Hepatic stellate cell (primary cell): ENCODE measurements around the gene PCNT.
"Not testable (repeated sequence)": the region's sequence is repeated elsewhere in the genome, so short reads cannot be mapped to it uniquely, and the experiment has no call there.

Experiments
- DNase-seq: peaks from one replicate; pipeline ENCODE4 v3.0.0; 2011; ENCODE audit warnings: low spot score

PCNT gene

DNA sequence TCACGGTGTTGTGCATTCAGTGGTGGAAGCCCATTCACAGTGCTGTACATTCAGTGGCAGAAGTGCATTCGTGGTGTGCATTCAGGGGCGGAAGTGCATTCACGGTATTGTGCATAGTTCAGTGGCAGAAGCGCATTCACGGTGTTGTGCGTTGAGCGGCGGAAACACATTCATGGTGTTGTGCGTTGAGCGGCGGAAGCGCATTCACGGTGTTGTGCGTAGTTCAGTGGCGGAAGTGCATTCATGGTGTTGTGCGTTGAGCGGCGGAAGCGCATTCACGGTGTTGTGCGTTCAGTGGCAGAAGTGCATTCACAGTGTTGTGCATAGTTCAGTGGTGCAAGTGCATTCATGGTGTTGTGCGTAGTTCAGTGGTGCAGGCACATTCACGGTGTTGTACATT, 60.6 kb downstream of the PCNT start:
- DNase-seq = no peak

DNA sequence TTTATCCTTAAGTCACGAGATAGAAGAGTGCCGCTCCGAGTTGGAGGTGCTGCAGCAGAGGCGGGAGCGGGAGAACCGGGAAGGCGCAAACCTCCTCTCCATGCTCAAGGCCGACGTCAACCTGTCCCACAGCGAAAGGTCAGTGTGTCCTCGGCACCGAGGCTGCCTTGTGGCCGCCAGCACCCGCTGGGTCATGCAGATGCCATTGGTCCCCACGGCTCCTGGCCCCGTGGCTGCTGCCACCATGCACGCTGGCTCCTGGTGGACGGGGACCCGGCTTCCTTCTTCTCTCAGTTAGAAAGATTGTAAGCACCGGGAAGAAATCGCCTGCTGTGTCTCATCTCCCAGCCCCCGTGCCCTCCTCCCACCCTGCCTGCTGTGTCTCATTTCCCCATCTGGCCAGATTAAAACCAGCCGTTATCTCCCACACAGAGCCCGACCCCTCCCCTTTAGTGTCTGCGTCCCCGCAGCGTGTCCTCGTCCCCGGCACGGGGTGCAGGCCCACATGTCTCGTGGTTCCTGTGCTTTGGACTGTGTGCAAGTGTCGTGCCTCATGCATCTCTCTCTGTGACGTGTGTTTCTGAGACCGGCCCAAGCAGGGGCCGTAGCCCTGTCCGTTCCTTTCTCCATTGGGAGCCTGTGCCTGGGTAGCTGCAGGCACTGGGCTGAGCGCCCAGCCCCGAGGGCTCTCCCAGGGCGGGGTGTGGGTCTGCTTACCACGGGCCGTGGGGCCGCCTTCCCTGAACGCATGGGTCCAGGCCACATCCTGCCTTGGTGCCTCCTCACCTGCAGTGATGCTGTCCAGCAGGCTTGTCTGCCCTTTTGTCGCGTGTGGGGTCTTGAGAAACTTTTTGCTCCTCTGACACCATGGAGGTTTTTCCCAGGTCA, 62.1 kb downstream of the PCNT start:
- DNase-seq = no peak

DNA sequence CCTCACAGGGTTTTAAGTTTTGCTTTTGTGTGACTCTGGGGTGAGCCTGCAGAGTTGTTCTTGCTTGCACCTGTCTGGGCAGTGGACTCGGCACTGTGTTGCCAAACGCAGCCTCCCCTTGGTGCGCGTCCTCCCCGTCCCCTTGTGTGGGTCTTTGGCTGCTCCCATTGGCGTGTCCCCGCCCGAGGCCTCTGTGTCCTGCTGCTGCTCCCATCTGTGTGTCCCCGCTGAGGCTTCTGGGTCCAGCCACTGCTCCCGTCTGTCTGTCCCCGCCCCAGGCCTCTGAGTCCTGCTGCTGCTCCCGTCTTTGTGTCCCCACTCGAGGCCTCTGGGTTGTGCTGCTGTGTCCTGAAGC, 62.8 kb downstream of the PCNT start:
- no peak for DNase-seq

DNA sequence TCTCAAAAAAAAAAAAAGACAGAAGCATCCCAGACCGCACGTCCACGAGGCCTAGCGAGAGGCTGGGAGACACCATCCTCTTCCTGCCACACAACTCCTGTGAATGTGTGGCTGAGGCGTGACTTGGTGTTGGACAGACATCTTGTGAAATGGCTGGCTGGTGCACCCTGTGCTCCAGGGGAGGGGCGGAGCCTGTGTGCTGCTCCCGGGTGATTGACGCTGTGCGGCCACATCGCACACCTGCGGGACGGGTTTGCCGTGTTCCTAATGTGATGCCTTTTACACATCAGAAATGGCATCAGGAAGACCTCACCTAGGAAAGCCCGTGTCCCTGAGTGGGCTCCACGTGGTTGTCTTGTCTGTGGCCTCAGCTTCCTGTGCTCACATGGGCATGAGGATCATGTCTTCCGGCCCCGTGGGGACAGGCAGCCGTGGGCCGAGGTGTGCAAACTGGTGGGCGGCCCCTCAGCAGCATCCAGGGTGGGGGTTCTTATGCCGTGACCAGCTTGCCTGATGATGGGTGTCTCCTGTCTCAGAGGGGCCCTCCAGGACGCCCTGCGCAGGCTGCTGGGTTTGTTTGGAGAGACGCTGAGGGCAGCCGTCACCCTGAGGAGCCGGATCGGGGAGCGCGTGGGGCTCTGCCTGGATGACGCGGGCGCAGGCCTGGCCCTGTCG, 64.4 kb downstream of the PCNT start:
- DNase-seq = no peak

DNA sequence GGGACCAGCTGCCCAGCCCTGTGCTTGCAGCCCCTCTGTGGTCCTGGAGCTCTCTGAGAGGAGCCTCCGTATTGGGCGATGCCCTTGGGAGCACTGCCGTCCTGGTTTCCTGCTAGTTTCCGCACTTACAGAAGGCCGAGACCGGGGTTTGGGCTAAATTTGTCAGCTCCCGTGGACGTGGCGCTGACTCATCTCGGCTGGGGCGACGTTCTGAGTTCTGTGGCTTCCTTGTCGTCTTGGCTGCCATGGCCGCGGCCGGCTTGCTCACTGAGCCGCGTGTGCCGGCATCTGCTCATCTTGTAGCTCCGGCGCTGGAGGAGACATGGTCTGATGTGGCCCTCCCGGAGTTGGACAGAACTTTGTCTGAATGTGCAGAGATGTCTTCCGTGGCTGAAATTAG, 64.9 kb downstream of the PCNT start:
- no peak for DNase-seq

DNA sequence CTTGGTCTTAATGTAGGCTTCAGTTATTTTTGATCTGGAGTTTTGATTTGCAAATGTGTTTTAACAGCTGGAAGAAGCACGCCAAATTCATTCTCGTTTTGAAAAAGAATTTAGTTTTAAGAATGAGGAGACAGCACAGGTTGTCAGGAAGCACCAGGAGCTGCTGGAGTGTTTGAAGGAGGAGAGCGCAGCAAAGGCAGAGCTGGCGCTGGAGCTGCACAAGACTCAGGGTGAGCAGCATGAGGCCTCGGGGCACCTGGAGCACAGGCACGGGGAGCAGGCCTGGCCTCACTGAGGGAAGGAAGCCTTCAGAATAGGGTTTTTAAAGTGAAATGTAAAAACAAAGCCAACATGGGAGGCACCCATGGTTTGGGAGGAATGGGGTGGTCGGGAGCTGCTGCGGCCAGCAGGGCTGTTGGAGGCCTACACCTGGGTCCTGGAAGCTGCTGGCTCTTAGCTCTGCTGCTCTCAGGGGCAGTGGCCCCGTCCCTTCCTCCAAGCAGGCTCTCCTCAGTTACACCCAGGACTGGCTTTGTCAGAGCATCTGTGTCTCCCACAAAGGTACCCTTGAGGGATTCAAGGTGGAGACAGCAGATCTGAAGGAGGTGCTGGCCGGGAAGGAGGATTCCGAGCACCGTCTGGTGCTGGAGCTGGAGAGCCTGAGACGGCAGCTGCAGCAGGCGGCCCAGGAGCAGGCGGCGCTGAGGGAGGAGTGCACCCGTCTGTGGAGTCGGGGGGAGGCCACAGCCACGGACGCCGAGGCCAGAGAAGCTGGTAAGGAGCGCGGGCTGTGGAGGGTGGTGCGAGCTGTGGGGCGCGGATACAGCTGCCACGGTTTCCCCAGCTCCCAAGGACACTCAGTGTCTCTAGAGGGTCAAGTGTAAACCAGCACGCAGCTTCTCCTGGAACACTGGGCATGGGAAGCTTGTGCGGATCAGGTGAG, 66.9 kb downstream of the PCNT start:
- no peak for DNase-seq

DNA sequence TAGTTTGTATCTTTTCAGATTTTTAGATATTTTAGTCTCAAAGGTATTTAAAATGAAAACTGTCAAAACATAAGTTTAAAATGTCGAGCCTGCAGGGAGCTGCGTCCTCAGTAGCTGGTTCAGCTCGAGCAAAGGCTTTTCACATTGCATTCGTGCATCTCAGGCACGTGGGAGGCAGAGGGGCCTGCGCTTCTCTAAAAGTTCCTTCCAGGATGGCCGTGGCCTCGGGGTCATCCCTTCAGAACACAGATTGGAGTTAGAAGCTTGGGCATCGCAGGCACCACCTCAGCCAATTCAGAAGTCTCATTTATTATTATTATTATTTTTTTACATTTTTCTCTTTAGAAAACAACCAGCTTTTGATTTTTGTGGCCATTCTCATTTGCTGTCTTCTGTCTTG, 67.8 kb downstream of the PCNT start:
- no peak for DNase-seq

DNA sequence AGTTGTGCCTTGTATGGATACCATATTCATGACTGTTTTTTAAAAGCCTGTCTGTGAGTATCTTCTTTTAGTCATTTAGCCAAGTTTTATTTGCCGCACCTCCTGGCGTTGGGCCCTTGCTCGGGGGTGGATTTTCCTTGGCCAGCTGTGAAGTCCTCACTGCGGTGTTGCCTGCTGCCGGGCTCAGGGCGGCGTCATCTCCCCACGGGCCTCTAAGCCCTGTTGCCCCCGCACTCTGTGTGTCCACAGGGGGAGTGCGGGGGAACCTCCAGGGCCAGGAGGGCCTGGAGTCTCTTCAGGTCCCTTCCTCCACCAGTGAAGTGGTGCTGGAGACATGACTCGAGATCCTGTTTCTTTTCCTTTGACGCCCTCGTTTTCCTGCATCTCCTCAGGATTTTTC, 69.0 kb downstream of the PCNT start:
- no peak for DNase-seq

DNA sequence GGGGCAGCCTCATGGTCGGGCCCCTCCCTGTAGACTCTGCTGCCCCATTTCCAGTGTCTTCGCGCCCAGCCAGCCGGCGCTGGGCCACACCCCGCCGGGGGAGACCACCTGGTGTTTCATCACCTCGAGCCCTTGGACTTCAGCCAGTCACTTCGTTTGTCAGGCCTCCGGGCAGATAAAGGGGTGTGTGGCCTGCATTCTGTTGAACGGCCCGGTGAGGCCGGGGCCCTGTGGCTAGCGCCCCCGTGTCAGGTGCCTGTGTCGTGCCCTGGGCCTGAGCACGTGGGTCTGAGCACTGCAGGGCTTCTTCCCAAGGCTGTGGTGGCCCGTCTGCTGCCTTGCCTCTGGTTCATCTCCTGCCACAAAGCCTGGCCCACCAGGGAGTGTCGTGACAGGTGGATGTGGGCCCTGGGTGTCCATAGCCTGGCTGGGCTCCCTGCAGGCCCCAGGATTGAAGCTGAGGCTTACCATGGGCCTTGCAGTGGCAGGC, 69.5 kb downstream of the PCNT start:
- no peak for DNase-seq

DNA sequence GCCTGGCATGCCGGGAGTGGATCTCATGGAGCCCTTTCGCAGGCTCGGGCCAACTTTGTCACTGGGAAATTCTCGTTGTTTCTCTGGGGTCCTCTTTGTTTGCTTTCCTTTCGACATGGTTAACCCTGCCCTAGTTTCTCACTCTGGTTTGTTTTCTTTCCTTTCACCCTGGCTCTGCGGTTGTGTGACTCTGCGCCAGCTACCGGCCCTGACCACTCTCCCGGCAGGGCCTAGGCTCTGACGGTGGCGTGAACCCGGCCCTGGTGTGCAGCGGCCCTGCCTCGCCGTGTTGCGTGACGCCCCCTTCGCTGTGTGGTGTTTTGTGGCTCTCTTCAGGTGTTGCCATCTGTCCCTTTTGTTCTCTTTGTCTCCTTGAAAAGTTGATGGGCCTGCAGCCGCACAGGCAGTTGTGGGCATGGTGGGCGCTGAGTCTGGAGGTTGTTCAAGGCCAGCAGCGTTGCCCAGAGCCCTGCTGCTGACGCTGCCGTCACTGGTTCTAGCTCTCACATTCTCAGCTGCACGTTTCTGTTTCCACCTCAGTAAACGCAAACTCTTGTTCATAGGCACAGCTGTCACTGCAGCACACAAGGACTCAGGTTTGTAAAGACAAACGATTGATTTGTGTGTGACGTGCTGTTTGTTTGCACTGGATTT, 70.1 kb downstream of the PCNT start:
- DNase-seq = no peak

DNA sequence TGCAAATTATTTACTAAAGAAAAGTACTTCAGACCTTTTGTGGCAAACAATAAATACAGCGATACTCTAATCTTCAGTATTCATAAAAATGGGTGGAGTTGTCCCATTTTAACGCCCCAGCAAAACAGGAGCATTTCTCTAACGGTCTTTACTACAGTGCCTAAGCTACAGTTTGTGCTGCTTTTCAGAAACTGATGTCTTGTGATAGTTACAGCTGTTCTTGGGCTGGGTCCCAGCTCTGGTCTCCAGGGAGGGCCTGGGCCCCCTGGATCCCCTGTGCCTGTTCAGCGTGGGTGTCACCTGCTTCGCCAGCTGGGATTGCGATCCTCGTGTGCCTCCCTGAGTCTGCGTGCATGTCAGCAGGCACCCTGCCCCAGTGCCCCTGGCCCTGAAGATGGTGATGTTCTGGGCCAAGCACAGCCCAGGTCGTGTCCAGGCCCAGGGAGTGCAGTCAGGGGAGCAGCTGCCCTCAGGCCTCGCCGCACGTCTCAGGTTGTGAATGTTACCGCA, 70.7 kb downstream of the PCNT start:
- DNase-seq = no peak

DNA sequence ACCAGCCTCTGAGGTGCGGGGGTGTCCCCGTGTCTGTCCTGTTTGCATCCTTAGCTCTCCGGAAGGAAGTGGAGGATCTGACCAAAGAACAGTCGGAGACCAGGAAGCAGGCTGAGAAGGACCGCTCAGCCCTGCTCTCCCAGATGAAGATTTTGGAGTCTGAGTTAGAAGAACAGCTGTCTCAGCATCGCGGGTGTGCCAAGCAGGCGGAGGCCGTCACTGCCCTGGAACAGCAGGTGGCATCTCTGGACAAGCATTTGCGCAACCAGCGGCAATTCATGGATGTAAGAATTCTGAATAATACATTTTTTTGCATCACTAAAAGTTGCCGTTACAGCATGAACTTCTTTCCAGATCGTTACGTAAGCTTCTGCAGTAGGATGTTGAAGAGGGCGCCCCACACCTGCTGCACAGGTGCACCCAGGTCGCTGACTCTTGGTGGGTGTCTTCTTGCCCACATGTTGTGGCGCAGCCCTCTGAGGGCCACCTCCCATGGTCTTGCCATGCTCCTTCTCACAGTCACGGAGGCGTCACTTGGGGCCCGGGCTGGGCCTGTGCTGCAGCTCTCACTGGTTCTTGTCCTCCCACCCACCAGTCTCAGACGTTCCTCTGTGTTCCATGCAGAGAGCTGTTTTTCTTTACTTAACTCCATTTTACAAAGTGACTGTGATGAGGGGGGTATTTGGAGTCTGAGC, 73.4 kb downstream of the PCNT start:
- DNase-seq = no peak

DNA sequence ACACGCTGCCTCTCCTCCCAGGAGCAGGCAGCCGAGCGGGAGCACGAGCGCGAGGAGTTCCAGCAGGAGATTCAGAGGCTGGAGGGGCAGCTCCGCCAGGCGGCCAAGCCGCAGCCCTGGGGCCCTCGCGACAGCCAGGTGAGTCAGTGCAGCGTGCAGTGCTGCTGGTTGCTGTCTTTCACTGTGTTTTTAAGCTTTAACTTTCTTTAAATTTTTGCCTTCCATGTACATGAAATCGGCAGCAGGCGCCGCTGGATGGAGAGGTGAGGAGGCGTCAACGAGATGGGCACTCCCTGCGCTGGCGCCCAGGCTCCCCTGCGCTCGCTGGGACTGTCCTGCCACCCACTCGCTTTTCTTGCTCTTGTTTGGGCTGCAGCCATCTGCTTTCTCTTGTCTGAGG, 74.0 kb downstream of the PCNT start:
- no peak for DNase-seq

DNA sequence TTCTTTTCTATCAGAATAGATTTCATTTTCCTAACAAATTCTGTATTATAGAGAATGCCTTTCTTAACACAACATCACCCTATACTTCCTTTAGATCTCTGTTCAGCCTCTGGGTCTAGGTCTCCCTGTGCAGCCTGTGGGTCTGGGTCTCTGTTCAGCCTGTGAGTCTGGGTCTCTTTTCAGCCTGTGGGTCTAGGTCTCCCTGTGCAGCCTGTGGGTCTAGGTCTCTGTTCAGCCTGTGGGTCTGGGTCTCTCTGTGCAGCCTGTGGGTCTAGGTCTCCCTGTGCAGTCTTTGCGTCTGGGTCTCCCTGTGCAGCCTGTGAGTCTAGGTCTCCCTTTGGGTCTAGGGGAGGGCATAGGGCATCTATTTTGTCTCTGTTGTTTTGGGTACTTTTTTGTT, 75.2 kb downstream of the PCNT start:
- DNase-seq = no peak

DNA sequence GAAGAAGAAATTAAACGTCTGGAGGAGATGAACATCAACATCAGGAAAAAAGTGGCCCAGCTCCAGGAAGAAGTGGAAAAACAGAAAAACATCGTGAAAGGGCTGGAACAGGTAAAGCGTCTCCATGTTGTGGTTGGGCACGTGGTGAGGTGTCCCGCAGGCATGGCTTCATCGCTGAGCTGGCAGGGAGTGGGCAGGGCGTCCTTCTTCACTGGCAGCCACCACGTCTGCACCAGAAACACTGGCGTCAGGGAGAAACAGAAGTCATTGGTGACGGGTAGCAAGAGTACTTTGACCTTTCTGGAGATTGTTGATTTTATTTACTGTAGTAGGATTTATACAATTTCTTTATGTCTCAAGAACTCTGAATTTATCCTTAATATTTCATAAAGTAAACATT, 75.7 kb downstream of the PCNT start:
- DNase-seq = no peak

DNA sequence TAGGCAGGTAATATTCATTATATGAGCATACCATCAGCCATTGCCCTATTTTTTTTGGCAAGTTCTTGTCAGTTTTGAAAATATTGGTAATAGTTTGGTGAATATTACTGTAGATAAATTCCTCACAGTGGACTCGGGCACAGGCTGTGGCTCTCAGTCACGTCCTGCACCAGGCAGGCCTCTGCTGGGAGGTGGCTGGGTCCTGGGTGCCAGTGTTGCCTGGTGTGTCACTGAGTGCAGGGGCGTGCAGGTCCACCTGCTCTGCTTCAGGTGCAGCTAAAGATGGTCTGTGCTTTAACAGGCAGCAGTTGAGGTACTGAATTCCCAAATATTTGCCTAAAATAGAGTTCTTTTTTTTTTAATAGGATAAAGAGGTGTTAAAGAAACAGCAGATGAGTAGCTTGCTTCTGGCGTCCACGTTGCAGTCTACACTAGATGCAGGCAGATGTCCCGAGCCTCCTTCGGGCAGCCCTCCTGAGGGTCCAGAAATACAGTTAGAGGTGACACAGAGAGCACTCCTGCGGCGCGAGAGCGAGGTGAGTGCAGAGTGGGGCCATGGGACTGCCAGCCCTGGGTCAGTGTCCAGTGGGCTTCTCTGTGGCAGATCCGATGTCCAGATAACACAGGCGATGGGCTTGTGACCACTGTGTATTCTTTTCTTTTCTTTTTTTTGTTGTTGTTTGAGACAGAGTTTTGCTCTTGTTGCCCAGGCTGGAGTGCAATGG, 77.4 kb downstream of the PCNT start:
- DNase-seq = no peak

DNA sequence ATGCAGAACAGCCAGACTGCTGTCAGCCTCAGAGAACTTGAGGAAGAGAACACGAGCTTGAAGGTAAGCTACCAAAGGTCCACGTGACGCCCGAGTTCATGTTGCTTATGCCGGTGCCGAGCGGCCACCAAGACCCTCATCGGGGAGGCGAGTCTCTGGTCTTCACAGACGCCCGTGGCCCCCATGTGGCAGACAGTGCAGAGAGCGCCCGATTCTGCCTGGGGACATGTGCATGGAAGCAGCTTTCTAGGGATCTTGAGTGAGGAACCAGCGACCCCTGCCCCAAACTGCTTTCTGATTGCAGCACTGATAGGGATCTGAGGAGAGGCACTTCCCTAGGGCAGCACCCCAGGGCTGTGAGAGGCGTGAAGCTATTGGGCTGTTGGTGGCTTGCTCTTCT, 78.5 kb downstream of the PCNT start:
- no peak for DNase-seq

DNA sequence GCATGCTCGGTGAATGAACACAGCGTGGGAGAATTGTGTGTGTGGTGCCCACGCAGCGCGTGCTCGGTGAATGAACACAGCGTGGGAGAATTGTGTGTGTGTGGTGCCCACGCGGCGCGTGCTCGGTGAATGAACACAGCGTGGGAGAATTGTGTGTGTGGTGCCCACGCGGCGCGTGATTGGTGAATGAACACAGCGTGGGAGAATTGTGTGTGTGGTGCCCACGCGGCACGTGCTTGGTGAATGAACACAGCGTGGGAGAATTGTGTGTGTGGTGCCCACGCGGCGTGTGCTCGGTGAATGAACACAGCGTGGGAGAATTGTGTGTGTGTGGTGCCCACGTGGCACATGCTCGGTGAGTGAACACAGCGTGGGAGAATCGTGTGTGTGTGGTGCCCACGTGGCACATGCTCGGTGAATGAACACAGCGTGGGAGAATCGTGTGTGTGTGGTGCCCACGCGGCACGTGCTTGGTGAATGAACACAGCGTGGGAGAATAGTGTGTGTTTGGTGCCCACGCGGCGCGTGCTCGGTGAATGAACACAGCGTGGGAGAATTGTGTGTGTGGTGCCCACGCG, 79.4 kb downstream of the PCNT start:
- DNase-seq = not testable (repeated sequence)

DNA sequence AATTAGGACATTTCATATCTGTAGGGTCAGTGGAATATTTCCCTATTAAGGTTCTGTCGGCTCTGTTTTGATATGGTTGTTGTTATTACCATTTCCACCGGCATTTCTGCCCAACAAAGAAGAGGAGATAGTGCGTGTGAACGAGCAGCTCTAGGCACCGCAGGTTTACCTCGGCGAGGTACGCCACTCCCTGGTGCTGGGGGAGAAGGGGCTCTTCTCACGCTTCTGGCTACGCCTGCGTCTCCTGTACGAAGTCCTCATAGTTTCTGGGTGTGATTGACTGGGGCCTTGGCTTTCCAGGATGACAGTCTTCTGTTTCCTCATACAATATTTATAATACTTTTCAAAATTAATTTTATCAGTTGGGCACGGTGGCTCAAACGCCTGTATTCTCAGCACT, 80.3 kb downstream of the PCNT start:
- DNase-seq = no peak

DNA sequence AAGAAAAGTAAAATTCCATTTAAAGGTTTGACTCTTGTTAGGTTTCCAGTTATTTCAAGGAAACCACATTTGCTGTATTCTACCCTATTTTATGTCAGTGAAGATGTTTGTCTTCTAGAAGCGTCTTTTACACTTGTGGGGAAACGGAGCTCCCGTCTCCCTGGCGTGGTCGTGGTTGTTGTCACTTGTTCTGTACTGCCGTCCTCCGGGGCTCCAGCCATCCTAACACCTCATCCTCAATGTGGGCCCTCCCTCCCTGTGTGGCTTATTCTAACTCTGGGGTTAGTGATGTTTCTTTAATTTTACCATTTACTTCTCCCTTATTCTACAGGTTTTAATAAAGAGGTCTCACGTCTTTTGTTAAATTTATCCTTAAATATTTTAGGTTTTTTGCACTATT, 82.0 kb downstream of the PCNT start:
- DNase-seq = no peak
